ENCODE measurements around the gene KCNK7.
"Not testable (repeated sequence)": the region's sequence is repeated elsewhere in the genome, so short reads cannot be mapped to it uniquely, and the experiment has no call there.

KCNK7 gene

GRCh38 chr11:65571420-65571819, 24.2 kb downstream of the KCNK7 start:
- DNase-seq = no peak

- peak; percentile 98 for DNase-seq
Measured at GRCh38 chr11:65569973-65570918, 25.4 kb downstream of the KCNK7 start, which contains the start of gene ZNRD2. Gene ZNRD2 (plus strand): TSS chr11:65570477. CDS start chr11:65570492, 15 bp downstream.

- no peak for DNase-seq
Measured at GRCh38 chr11:65569164-65569972, 26.2 kb downstream of the KCNK7 start.

- DNase-seq = no peak
Measured at GRCh38 chr11:65565624-65566453, 29.8 kb downstream of the KCNK7 start.

DNA sequence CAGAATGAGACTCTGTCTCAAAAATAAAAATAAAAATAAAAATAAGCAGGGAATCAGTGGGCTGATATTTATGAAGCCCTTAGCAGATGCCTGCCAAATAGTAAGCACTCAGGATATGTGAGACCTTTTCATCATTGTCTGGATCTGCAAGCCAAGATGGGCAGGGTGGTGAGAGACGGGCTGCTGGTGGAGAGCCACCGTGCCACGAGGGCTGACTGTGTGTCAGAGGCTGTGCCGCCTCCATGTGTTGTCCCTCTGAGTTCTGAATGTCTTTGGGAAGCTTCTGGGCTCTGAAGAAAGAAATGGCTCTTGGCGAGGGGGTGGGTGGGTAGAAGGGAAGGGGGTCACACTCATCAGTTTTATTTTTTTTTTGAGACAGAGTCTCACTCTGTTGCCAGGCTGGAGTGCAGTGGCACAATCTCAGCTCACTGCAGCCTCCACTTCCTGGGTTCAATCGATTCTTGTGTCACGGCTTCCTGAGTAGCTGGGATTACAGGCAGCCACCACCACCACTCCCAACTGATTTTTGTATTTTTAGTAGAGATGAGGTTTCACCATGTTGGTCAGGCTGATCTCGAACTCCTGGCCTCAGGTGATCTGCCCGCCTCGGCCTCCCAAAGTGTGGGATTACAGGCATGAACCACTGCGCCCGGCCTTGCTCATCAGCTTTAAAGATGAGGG, 30.6 kb downstream of the KCNK7 start:
- DNase-seq = not testable (repeated sequence)

- no peak for DNase-seq
Measured at GRCh38 chr11:65563601-65564000, 32.0 kb downstream of the KCNK7 start.

DNA sequence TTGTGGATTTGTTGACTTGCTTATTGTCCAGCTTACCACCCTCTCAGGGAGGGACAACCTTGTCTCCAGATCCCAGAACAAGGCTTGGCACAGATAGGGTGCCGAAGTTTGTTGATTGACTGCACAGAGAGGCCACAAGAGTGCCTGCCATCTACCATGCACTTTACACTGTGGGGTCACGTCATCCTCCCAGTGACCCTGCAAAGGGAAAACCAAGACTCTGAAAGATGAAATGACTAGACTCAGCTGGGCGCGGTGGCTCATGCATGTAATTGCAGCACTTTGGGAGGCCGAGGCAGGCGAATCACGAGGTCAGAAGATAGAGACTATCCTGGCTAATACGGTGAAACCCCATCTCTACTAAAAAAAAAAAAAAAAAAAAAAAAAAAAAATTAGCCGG, 32.8 kb downstream of the KCNK7 start:
- no peak for DNase-seq

DNA sequence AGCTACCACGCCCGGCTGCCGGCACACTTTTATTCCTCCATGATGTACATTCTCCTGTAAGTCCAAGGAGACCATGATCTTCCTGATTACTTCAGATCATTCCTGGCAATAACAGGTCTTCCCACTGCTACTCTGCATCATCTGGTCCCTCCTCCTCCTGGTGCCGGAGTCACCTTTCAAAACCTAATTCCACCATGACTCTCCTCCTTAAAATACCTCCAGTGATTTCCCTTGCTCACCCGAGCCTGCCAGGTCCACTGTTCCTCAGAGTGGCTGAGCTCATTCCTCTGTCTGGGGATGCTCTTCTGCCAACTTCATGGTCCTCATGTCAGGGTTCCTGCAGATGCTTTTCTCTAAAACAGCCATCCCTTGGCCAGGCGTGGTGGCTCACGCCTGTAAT, 33.6 kb downstream of the KCNK7 start:
- DNase-seq = no peak

GRCh38 chr11:65560555-65561418, 34.8 kb downstream of the KCNK7 start:
- DNase-seq = no peak

DNA sequence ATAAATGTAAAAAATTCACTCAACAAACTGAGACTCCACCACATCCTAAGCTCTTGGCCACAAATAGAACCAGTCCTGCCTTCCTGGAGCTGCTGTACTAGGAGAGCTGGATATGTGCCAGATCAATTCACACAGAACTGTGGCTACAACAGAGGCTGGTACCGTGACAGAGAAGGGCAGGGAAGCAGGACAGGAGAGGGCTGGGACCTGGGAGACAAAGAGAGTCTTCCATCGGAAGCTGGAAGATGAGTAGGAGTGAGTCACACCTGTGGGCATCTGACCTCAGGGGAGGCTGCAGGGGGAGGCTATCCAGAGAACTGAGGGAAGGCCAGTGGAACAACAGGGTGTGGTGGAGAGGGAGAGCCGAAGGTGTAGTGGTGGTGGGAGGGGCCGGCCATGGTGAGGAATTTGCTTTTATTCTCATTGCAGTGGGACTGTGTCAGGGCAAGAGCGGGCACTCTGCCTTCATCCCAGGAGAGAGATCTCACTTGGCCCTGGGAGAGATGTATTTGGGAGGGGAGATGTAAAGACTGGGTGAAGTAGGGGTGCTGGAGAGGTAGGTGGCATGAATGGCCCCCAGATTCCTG, 35.6 kb downstream of the KCNK7 start:
- DNase-seq = no peak

- DNase-seq = no peak
Measured at GRCh38 chr11:65559535-65559934, 36.1 kb downstream of the KCNK7 start.

- no peak for DNase-seq
Measured at GRCh38 chr11:65558930-65559509, 36.6 kb downstream of the KCNK7 start.

GRCh38 chr11:65558002-65558929, 37.3 kb downstream of the KCNK7 start, which contains the start of gene LTBP3:
Gene LTBP3 (minus strand): TSS chr11:65558359. CDS start chr11:65557959, 400 bp downstream.
- peak; percentile 44 for DNase-seq

GRCh38 chr11:65557280-65558001, 38.2 kb downstream of the KCNK7 start:
- peak; percentile 48 for DNase-seq

DNA sequence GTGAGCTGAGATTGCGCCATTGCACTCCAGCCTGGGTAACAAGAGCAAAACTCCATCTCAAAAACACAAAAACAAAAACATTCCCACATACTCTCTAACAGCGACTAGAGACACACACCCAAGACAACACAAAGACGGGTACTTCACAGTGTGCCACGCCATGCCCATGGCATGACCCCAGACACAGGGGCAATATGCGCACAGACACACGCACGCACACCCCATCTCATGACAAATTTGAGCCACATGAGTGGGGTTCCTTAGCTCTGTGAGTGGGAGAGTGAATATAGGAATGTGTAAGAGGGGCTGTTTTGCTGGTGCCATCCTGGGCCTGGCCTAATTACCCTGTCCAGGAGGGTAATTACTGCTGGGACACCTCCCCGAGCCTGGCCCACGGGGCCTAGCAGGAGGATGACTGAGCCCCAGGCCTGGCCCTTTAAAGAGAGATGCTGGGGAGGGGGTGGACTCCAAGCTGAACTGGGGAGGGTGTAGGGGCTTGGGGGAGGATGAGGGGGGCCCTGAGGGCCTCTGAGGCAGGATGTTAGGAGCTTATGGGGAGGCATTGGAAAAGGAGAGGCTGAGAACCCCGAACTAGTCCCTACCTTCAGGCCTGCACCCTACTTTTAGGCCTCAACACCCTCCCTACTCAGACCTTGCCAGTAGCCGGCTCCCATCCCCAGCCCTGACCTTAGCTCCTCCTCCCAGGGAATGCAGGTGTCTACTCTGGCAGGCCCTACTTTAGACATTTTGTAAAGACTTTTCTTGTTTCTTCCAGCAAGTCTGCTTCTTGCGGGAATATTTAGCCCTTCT, 38.9 kb downstream of the KCNK7 start:
- no peak for DNase-seq

DNA sequence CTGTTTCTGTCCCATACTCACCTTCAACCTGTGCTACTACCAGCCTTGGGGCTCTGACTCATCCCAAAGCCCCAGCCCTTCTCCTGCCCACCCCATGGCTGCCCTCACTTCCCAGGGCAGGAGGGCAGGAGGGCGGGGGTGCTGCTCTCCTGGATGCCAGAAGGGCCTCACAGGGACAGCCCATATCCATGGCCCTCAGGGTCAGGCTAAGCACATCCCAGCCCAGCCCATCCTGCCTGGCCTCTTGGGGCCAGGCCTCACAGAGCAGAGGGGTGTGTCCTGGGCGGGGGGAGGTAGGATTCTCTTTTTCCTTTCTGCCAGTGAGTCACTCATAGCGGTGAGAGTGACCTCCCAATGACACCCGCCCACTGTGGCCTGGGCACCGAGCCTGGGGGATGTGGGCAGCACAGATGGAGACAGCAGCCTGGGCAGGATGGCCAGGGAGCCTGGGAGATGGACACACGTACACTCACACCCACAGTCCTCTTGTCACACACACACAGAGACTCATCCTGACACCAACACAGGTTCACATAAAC, 39.8 kb downstream of the KCNK7 start:
- DNase-seq = no peak

DNA sequence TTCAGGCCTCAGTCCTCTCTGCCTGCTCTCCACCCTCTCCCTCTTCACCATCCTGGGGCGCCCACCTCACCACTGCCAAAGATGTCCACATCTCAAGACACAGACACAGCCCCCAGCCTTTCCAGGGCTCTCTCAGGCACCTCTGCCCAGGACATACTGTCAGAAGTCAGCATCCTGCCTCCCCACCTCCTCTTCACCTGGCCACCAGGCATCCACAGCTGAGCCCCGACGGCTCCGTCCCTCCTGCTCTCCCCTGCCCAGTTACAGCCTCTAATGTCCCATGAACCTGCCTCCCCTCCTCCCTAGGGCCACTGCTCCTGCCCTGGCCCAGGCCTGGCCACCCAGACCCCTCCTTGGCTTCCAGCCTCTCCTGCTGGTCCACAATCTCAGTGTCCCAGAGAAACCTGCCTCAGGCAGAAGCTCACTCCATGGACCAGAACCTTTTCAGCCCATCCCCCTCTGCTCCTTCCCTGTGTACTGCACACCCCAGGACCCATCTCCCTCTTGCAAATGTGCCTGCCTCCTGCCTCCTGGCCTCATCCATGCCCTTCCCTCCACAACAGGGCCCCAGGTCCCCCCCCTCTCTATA, 40.7 kb downstream of the KCNK7 start:
- DNase-seq = no peak
